Stimulated activated CD4-positive, alpha-beta T cell treated with anti-CD3 and anti-CD28 coated beads, Interleukin-1b, Interleukin-23, amount 100 ng/mL, for 48 hours (primary cell): Measurements from ENCODE around the gene KRTAP4-5.
"Not testable (repeated sequence)": the region's sequence is repeated elsewhere in the genome, so short reads cannot be mapped to it uniquely, and the experiment has no call there.

Experiments used
- DNase-seq: peaks from one replicate; pipeline ENCODE4 v3.0.0-alpha.2; 2020

Gene KRTAP4-5

DNA sequence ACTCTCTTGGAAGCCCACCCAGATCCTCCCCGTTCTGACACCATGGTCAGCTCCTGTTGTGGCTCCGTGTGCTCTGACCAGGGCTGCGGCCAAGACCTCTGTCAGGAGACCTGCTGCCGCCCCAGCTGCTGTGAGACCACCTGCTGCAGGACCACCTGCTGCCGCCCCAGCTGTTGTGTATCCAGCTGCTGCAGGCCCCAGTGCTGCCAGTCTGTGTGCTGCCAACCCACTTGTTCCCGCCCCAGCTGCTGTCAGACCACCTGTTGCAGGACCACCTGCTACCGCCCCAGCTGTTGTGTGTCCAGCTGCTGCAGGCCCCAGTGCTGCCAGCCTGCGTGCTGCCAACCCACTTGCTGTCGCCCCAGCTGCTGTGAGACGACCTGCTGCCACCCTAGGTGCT is 44.3 kb downstream of the KRTAP4-5 start, which contains the start of gene KRTAP4-9:
TSS of gene KRTAP4-9 (plus strand) at position 43 of the 400 bp plus-strand sequence. CDS start at position 43, 0 bp downstream.
- DNase-seq = not testable (repeated sequence)

DNA sequence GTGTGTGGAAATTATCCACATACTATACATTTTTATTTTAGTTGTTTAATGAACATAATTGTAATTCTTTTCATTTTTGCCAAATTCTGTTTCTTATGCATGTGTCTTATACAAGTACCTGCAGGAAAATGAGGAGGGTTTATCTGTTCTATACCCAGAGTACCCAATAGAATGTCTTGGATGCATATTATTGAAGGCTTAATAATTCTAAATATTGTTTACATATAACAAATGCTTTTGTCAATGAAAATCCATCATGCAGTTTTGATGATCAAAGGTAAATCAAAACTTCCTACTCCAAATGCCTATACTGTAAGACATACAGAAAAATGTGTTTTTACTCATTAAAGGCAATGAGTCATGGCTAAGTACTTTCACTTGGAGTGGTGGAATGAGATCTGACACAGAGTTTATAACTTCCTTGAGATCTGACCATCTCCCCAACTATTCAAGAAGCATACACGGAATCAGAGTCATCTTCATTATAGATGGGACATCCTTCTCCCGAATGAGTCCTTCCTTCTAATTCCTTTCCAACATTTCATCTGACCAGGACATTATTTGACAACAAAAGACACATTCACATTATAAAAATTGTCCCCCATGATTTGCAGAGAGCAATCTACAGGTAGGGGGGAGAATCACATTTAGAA is 45.1 kb downstream of the KRTAP4-5 start:
- DNase-seq = not testable (repeated sequence)

DNA sequence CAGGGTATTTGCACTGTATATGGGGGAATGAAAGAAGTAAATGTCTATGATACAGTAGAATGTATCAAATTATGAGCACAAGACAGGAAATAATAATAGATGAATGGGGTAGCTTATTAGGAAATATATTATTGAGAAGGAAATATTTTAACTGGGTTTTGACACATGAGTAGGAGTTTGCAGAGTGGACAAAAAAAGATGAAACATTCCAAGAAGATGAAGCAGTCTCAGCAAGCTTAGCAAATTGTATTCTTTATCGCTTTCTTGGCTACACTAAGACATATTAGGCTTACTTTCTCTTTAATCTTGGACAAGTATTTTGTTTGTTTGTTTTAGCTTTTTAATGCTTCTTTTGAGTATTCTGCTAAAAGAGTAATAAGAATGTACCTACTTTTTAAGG is 45.7 kb downstream of the KRTAP4-5 start:
- DNase-seq = no peak

DNA sequence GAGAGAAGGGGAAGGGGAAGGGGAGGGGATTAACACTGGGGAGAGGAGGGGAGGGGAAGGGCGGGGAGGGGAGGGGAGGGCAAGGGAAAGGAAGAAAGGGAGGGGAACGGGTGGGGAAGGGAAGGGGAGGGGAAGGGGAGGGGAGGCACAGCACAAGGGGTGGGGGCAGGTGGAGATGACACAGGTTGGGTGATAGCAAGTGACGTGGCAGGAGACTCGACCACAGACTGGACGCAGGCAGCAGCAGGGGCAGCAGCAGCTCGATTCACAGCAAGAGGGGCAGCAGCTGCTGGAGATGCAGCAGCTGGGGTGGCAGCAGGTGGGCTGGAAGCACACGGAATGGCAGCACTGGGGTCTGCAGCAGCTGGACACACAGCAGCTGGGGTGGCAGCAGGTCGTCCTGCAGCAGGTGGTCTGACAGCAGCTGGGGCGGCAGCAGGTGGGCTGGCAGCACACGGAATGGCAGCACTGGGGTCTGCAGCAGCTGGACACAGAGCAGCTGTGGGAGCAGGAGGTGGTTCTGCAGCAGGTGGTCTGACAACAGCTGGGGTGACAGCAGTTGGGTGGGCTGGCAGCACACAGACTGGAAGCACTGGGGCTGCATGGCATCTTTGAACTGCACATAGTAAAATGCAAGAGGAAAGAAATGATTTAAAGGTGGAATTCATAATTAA is 47.9 kb downstream of the KRTAP4-5 start, which contains the start of gene KRTAP4-16:
TSS of gene KRTAP4-16 (minus strand) at position 624 of the 674 bp plus-strand sequence. CDS start at position 624, 0 bp downstream.
- DNase-seq = no peak

DNA sequence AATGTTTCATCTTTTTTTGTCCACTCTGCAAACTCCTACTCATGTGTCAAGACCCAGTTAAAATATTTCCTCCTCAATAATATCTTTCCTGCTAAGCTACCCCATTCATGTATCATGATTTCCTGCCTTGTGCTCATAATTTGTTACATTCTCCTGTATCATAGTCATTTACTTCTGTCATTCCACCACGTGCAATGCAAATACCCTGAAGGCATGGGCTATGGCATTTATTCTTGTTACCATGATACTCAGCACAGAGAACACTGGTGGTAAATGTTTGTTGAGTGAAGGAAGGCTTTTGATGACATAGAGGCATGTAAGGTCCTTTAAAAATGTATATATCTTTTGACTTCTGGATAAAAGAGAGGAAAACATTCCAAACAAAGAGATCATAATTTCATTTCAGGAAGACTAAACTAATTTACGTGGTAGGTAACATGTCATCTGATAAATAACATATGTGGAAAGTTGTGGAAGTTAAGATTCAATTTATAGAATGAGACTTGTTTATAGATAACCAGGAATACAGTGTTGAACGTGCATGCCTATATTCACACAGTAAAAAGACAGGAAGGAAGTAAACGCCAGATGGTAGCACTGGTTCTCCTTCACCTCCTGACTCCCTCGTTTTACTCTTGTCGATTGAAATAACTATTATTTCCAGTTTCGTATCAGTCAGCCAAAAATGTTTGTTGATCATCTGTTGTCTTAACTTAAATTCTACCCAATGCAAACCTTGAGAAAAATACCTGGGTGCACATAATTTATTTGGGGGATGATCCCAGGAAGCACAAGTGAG is 49.7 kb downstream of the KRTAP4-5 start:
- DNase-seq = not testable (repeated sequence)
